Osteoblast (primary cell): ENCODE measurements around the gene AKNAD1. TPM values are rescaled to one million over a fixed set of nuclear protein-coding genes. Genes with fewer than 3 reads are reported as not detected.

Experiments
- DNase-seq: peaks from one replicate; pipeline ENCODE4 v3.0.0; 2011; ENCODE audit warnings: low spot score, mixed read lengths; ENCODE audit not compliant: insufficient read length; ENCODE audit errors: missing footprints
- H2AFZ ChIP-seq: 2 replicates; pipeline ENCODE4 v1.6.0; 2011; ENCODE audit warnings: mild to moderate bottlenecking, low read length
- H3K27ac ChIP-seq: 2 replicates; pipeline ENCODE4 v1.5.1; 2011; ENCODE audit warnings: mild to moderate bottlenecking, low read depth, low read length, moderate library complexity
- H3K27me3 ChIP-seq: 2 replicates; pipeline ENCODE4 v1.6.0; 2012; ENCODE audit warnings: mild to moderate bottlenecking, control low read depth, inconsistent platforms, low read length, moderate library complexity; ENCODE audit not compliant: insufficient read depth
- H3K36me3 ChIP-seq: 2 replicates; pipeline ENCODE4 v1.5.1; 2011; ENCODE audit warnings: mild to moderate bottlenecking, low read length, control low read depth, moderate library complexity; ENCODE audit not compliant: insufficient read depth
- H3K4me1 ChIP-seq: 2 replicates; pipeline ENCODE4 v1.5.1; 2011; ENCODE audit warnings: mild to moderate bottlenecking, low read length, control low read depth, moderate library complexity; ENCODE audit not compliant: insufficient read depth
- H3K4me2 ChIP-seq: 2 replicates; pipeline ENCODE4 v1.6.0; 2011; ENCODE audit warnings: mild to moderate bottlenecking, low read length; ENCODE audit not compliant: insufficient read depth
- H3K4me3 ChIP-seq: fragments of 200-600 bp; sonication (generic); 3 replicates; pipeline ENCODE4 v1.5.1; 2012; ENCODE audit warnings: mild to moderate bottlenecking, low read length, inconsistent platforms; ENCODE audit not compliant: insufficient read depth
- H3K79me2 ChIP-seq: 2 replicates; pipeline ENCODE4 v1.6.0; 2012; ENCODE audit warnings: mild to moderate bottlenecking, low read length, control low read depth, inconsistent platforms; ENCODE audit not compliant: insufficient read depth
- H3K9me3 ChIP-seq: 2 replicates; pipeline ENCODE4 v1.5.1; 2011; ENCODE audit warnings: low read depth, low read length, control low read depth
- H4K20me1 ChIP-seq: 2 replicates; pipeline ENCODE4 v1.6.0; 2012; ENCODE audit warnings: mild to moderate bottlenecking, low read length, control low read depth; ENCODE audit not compliant: insufficient read depth
- CTCF ChIP-seq: IDR thresholded peaks from 2 replicates; pipeline ENCODE4 v1.5.1; 2011; ENCODE audit warnings: mild to moderate bottlenecking, low read depth, low read length, moderate library complexity; ENCODE audit errors: extremely low read depth
- total RNA-seq: library from RNA; depleted of rRNA; stranded (reverse); fragments of >200 nt; gene quantifications from 2 replicates; pipeline ENCODE4 v1.2.3, GENCODE V29; 2012

Gene AKNAD1
- total RNA-seq, 1 donor = not detected

- no peaks in the 10 kb centered on the region for H3K36me3 ChIP-seq
- peaks cover 18% of the 10 kb centered on the region for H3K4me1 ChIP-seq
- H4K20me1 ChIP-seq = no peaks in the 10 kb centered on the region
- no peaks in the 10 kb centered on the region for H3K9me3 ChIP-seq
- peak overlapping the region; percentile 6 for H3K27ac ChIP-seq
- H3K4me3 ChIP-seq = peak overlapping the region; percentile 38
- peak overlapping the region; percentile 52 for H2AFZ ChIP-seq
- peak; percentile 42 for DNase-seq
- no peaks in the 10 kb centered on the region for H3K27me3 ChIP-seq
- H3K79me2 ChIP-seq = no peaks in the 10 kb centered on the region
- peak overlapping the region; percentile 62 for H3K4me2 ChIP-seq
- no peak for TF ChIP-seq CTCF
Measured at GRCh38 chr1:108852221-108852975, 4.5 kb downstream of the AKNAD1 start.

- Histone ChIP-seq H3K79me2 (no peaks in the 10 kb centered on the region), H3K27me3 (no peaks in the 10 kb centered on the region), H3K4me2 (peak overlapping the region; percentile 62), H4K20me1 (no peaks in the 10 kb centered on the region), H3K9me3 (no peaks in the 10 kb centered on the region), H3K27ac (no peak overlapping the region), H3K4me3 (no peak overlapping the region), H2AFZ (peak overlapping the region; percentile 52), H3K36me3 (no peaks in the 10 kb centered on the region), H3K4me1 (peaks cover 18% of the 10 kb centered on the region)
- DNase-seq = no peak
- TF ChIP-seq CTCF = no peak
Measured at GRCh38 chr1:108851567-108851966, 5.3 kb downstream of the AKNAD1 start.

GRCh38 chr1:108850929-108851328 is 6.0 kb downstream of the AKNAD1 start:
- Histone ChIP-seq H3K9me3 (no peaks in the 10 kb centered on the region), H3K27ac (no peak overlapping the region), H3K4me3 (no peak overlapping the region), H3K79me2 (no peaks in the 10 kb centered on the region), H3K4me1 (peaks cover 18% of the 10 kb centered on the region), H3K4me2 (no peak overlapping the region), H2AFZ (no peak overlapping the region), H3K27me3 (no peaks in the 10 kb centered on the region), H4K20me1 (no peaks in the 10 kb centered on the region), H3K36me3 (no peaks in the 10 kb centered on the region)
- TF ChIP-seq CTCF = no peak
- DNase-seq = no peak

DNA sequence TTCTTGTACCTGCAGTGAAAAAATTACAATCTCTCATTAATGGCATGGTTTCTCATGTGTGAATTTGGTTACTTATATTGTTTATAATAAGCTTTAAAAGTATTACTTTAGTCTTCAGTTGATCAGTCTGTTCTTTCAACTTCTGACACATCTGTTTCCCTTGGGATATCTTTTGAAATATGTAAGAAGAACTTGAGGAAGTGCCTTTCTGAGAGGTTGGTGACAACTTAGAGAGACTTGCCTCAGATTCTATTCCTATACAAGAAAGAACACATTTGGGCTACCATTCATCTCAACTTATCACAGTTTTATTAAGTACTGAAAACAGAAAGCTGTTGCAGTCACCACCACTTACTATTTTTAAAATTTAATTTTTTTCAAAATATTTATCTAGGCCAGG is 8.1 kb downstream of the AKNAD1 start:
- peaks cover 7% of the 10 kb centered on the region for H3K4me1 ChIP-seq
- H3K9me3 ChIP-seq = no peaks in the 10 kb centered on the region
- no peaks in the 10 kb centered on the region for H3K79me2 ChIP-seq
- H2AFZ ChIP-seq = no peak overlapping the region
- H3K27me3 ChIP-seq = no peaks in the 10 kb centered on the region
- H3K4me2 ChIP-seq = no peak overlapping the region
- DNase-seq = no peak
- H3K27ac ChIP-seq = no peak overlapping the region
- no peaks in the 10 kb centered on the region for H3K36me3 ChIP-seq
- H4K20me1 ChIP-seq = no peaks in the 10 kb centered on the region
- no peak overlapping the region for H3K4me3 ChIP-seq
- no peak for TF ChIP-seq CTCF
